WERI-Rb-1 (cell line): Measurements from ENCODE around the gene HDAC11.

Experiments
- DNase-seq: peaks from one replicate; pipeline ENCODE4 v3.0.0-alpha.2; 2020
- H3K27ac ChIP-seq: fragments of 250-450 bp; sonication (Bioruptor Pico); 2 replicates; pipeline ENCODE4 v1.5.1; 2020; ENCODE audit warnings: mild to moderate bottlenecking, moderate library complexity
- H3K27me3 ChIP-seq: fragments of 250-450 bp; sonication (Bioruptor Pico); 2 replicates; pipeline ENCODE4 v1.5.1; 2021; ENCODE audit warnings: mild to moderate bottlenecking, low read depth, moderate library complexity; ENCODE audit not compliant: insufficient read depth, severe bottlenecking
- H3K36me3 ChIP-seq: fragments of 250-450 bp; sonication (Bioruptor Pico); 2 replicates; pipeline ENCODE4 v1.5.1; 2020; ENCODE audit warnings: mild to moderate bottlenecking, moderate library complexity
- H3K4me3 ChIP-seq: 2 replicates; pipeline ENCODE4 v1.5.1; 2011; ENCODE audit warnings: low read depth, mild to moderate bottlenecking, control low read depth, low read length
- H3K9me3 ChIP-seq: fragments of 250-450 bp; sonication (Bioruptor Pico); 2 replicates; pipeline ENCODE4 v1.5.1; 2021; ENCODE audit warnings: mild to moderate bottlenecking, moderate library complexity; ENCODE audit not compliant: severe bottlenecking
- TF ChIP-seq, protein P1 (sequence below): IDR thresholded peaks from 2 replicates; pipeline ENCODE4 v1.5.1; 2011; ENCODE audit warnings: low read depth, mild to moderate bottlenecking, control low read depth, inconsistent platforms, low read length

HDAC11 gene

DNA sequence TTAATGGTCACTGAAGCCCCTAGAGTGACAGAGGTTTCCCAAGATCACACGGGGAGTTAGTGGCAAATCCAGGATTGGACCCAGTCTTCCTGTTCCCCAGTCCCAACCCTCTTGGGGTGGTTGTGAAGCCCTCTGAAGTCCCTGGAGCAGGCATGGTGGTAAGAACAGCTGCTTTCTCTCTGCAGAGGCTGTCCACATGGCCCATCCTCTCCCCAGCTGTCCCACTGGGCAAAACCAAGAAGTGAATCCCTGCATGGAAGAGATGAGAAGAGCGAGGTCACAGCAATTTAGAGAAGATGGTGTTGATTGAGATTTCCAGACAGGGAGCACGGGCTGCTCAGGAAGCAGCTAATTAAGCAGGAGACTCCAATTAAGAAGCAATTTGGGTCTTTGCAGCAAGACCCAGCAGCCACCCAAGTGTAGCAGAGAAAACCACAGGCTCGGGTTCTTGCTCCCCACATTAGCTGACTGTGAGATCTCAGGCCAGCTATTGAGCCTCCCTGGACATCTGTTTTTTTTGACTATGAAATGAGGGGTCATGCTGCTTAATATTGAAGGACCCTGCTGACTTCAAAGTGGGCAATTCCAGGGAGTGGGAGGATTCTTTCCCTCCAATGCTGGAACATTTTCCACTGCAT, 14.8 kb upstream of the HDAC11 start:
- DNase-seq: no peak
- TF ChIP-seq, protein P1, sequence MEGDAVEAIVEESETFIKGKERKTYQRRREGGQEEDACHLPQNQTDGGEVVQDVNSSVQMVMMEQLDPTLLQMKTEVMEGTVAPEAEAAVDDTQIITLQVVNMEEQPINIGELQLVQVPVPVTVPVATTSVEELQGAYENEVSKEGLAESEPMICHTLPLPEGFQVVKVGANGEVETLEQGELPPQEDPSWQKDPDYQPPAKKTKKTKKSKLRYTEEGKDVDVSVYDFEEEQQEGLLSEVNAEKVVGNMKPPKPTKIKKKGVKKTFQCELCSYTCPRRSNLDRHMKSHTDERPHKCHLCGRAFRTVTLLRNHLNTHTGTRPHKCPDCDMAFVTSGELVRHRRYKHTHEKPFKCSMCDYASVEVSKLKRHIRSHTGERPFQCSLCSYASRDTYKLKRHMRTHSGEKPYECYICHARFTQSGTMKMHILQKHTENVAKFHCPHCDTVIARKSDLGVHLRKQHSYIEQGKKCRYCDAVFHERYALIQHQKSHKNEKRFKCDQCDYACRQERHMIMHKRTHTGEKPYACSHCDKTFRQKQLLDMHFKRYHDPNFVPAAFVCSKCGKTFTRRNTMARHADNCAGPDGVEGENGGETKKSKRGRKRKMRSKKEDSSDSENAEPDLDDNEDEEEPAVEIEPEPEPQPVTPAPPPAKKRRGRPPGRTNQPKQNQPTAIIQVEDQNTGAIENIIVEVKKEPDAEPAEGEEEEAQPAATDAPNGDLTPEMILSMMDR: no peak
- no peaks in the 10 kb centered on the region for H3K27me3 ChIP-seq
- H3K4me3 ChIP-seq: no peak overlapping the region
- no peak overlapping the region for H3K27ac ChIP-seq
- H3K36me3 ChIP-seq: no peaks in the 10 kb centered on the region
- H3K9me3 ChIP-seq: no peaks in the 10 kb centered on the region

DNA sequence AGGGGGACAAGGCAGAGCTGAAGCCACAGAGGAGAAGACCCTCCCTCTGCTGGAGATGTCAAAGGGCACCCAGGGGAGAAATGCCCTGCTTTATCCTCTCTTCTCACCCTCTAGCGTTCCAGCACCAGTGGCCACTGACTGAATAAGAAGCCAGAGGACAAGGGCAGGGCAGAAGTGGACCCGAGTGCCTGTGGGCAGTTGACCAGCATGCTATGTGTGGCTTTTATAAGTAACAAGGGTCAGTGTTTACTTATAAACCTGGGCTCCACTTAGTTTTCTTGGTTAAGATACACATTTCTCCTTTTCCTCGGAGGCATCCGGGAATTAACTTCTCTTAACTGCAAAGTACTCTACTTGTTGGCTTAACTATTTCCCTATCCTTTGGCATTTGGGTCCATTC, 13.3 kb upstream of the HDAC11 start:
- Histone ChIP-seq H3K36me3 (no peaks in the 10 kb centered on the region), H3K4me3 (no peak overlapping the region), H3K9me3 (no peaks in the 10 kb centered on the region), H3K27me3 (no peaks in the 10 kb centered on the region), H3K27ac (no peak overlapping the region)
- TF ChIP-seq, protein P1: no peak
- DNase-seq: no peak

DNA sequence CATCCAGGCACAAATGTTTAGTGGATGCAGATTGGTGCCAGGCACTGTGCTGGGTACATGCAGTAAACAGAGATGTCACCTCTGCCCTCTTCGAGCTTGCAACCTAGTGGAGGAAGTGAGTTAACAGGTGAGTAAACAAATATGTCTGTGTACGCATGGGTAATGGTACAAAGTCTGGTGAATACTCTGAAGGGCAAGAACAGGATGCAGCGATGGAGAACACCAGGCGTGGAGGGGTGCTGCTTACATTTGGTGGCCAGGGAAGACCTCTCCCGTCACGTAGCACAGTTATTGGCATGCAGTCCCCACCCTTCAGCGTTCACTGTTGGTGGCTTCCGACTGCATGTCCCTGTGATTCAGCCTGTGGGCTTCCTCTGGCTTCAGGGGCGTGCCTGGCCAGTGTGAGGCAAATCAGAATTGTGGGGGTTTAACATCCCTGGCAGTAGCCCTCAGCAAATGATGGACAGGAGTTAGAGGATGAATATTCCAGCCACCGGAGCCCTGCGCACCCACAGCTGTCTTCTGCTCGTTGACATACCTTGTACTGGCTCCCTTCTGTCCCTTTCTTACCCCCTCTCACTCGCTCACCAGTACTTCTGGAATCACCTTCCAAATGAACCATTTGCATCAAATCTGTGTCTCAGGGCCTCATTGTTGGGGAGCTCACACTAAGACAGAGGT, 9.1 kb upstream of the HDAC11 start:
- Histone ChIP-seq H3K9me3 (no peaks in the 10 kb centered on the region), H3K27me3 (no peaks in the 10 kb centered on the region), H3K4me3 (no peak overlapping the region), H3K36me3 (no peaks in the 10 kb centered on the region), H3K27ac (no peak overlapping the region)
- TF ChIP-seq, protein P1: no peak
- DNase-seq: no peak

DNA sequence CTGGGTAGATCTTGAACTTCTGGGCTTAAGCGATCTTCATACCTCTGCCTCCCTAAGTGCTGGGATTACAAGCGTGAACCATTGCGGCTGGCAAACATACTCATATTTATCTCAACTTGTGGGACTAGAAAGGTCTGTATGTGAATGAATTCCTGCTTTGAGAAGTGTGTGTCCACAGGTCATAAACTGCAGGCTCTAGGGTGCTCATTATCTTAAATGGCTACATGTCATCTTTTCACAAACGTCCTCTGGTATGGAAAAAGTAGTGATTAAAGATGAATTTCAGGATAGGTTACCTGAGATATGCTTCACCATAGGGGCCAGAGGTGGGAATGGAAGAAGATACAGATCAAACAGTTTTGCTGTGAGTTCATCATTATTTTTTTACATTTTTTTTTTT, 7.8 kb upstream of the HDAC11 start:
- H3K4me3 ChIP-seq: no peak overlapping the region
- no peak for DNase-seq
- H3K27me3 ChIP-seq: no peaks in the 10 kb centered on the region
- H3K27ac ChIP-seq: no peak overlapping the region
- H3K9me3 ChIP-seq: no peaks in the 10 kb centered on the region
- TF ChIP-seq, protein P1: no peak
- H3K36me3 ChIP-seq: no peaks in the 10 kb centered on the region

DNA sequence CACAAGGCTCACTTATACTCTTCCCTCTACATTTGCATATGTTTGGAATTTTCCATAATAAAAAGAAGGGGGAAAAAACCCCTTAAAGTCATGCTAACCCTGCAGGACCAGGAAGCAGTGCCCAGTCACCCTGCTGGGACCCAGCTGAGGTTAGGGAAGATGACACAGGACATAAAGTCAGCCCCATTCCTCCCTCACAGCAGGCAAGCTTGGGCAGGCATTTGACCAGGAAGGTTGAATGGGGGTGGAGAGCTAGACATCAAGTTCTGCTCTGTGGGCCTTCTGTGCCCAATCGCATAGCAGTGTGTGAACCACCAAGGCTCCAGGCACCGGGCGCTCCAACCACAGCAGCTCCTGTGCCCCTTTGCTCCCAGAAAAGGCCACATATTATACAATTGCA, 7.1 kb upstream of the HDAC11 start:
- TF ChIP-seq, protein P1: no peak
- H3K9me3 ChIP-seq: no peaks in the 10 kb centered on the region
- DNase-seq: no peak
- no peak overlapping the region for H3K27ac ChIP-seq
- H3K4me3 ChIP-seq: no peak overlapping the region
- no peaks in the 10 kb centered on the region for H3K27me3 ChIP-seq
- no peaks in the 10 kb centered on the region for H3K36me3 ChIP-seq
